ENCODE results near the gene SCTR.
A peak's percentile ranks its signal among the peaks of the same experiment; 100 is the strongest.

The SCTR gene

GRCh38 chr2:119433636-119434327 is 90.5 kb downstream of the SCTR start:
- Histone ChIP-seq H3K9me3 (ENCODE audit: control insufficient read depth in 5 of 5, low read length in 5 of 5) (no peaks in the 10 kb centered on the region), H3K36me3 (ENCODE audit: control insufficient read depth in 5 of 5, insufficient read depth in 5 of 5, low read length in 5 of 5) (peaks cover 0 to 30% (median 23%) of the 10 kb centered on the region in 5 donors), H3K4me1 (ENCODE audit: control insufficient read depth in 5 of 5, insufficient read depth in 5 of 5, low read length in 5 of 5) (peaks cover 10 to 86% (median 78%) of the 10 kb centered on the region in 5 donors), H3K27ac (ENCODE audit: low read depth, low read length) (peak overlapping the region; percentile 92), H3K4me3 (ENCODE audit: low read depth in 1 of 5, low read length in 5 of 5) (peak overlapping the region; percentile 74 to 93 (median 88)), H3K9ac (ENCODE audit: low read length in 5 of 5) (peak overlapping the region; percentile 35 to 88 (median 74)), H3K27me3 (ENCODE audit: control insufficient read depth in 5 of 5, insufficient read depth in 4 of 5, low read length in 5 of 5) (no peaks in the 10 kb centered on the region)

- H3K27ac ChIP-seq (ENCODE audit: low read depth, low read length), result peak overlapping the region; percentile 92
- H3K4me1 ChIP-seq (ENCODE audit: control insufficient read depth in 5 of 5, insufficient read depth in 5 of 5, low read length in 5 of 5), result peaks cover 12 to 90% (median 83%) of the 10 kb centered on the region in 5 donors
- peaks cover 0 to 23% (median 15%) of the 10 kb centered on the region in 5 donors for H3K36me3 ChIP-seq (ENCODE audit: control insufficient read depth in 5 of 5, insufficient read depth in 5 of 5, low read length in 5 of 5)
- peak overlapping the region; percentile 72 to 88 (median 75) for H3K9ac ChIP-seq (ENCODE audit: low read length in 5 of 5)
- H3K4me3 ChIP-seq (ENCODE audit: low read depth in 1 of 5, low read length in 5 of 5), result peak overlapping the region; percentile 74 to 93 (median 88)
- no peaks in the 10 kb centered on the region for H3K9me3 ChIP-seq (ENCODE audit: control insufficient read depth in 5 of 5, low read length in 5 of 5)
- no peaks in the 10 kb centered on the region for H3K27me3 ChIP-seq (ENCODE audit: control insufficient read depth in 5 of 5, insufficient read depth in 4 of 5, low read length in 5 of 5)
These were observed 91.3 kb downstream of the SCTR start for GRCh38 chr2:119432851-119433522.

- H3K27ac ChIP-seq (ENCODE audit: low read depth, low read length), result peak overlapping the region; percentile 92
- peaks cover 15 to 95% (median 88%) of the 10 kb centered on the region in 5 donors for H3K4me1 ChIP-seq (ENCODE audit: control insufficient read depth in 5 of 5, insufficient read depth in 5 of 5, low read length in 5 of 5)
- H3K27me3 ChIP-seq (ENCODE audit: control insufficient read depth in 5 of 5, insufficient read depth in 4 of 5, low read length in 5 of 5), result no peaks in the 10 kb centered on the region
- H3K36me3 ChIP-seq (ENCODE audit: control insufficient read depth in 5 of 5, insufficient read depth in 5 of 5, low read length in 5 of 5), result peaks cover 0 to 15% (median 8%) of the 10 kb centered on the region in 5 donors
- H3K4me3 ChIP-seq (ENCODE audit: low read depth in 1 of 5, low read length in 5 of 5), result peak overlapping the region; percentile 74 to 93 (median 88)
- H3K9ac ChIP-seq (ENCODE audit: low read length in 5 of 5), result peak overlapping the region; percentile 72 to 88 (median 75)
- no peaks in the 10 kb centered on the region for H3K9me3 ChIP-seq (ENCODE audit: control insufficient read depth in 5 of 5, low read length in 5 of 5)
These were observed 92.1 kb downstream of the SCTR start for GRCh38 chr2:119431976-119432850.

GRCh38 chr2:119431155-119431975 is 92.9 kb downstream of the SCTR start, which contains the start of gene TMEM37:
TSS of gene TMEM37 (plus strand) at chr2:119431854. CDS start at chr2:119431904, 50 bp downstream.
- peaks cover 0 to 6% (median 2%) of the 10 kb centered on the region in 5 donors for H3K36me3 ChIP-seq (ENCODE audit: control insufficient read depth in 5 of 5, insufficient read depth in 5 of 5, low read length in 5 of 5)
- no peaks in the 10 kb centered on the region for H3K27me3 ChIP-seq (ENCODE audit: control insufficient read depth in 5 of 5, insufficient read depth in 4 of 5, low read length in 5 of 5)
- H3K9me3 ChIP-seq (ENCODE audit: control insufficient read depth in 5 of 5, low read length in 5 of 5), result no peaks in the 10 kb centered on the region
- H3K27ac ChIP-seq (ENCODE audit: low read depth, low read length), result peak within 1 kb of the TSS; percentile 92
- peaks cover 20 to 97% (median 95%) of the 10 kb centered on the region in 5 donors for H3K4me1 ChIP-seq (ENCODE audit: control insufficient read depth in 5 of 5, insufficient read depth in 5 of 5, low read length in 5 of 5)
- peak within 1 kb of the TSS; percentile 74 to 88 (median 82) for H3K9ac ChIP-seq (ENCODE audit: low read length in 5 of 5)
- peak within 1 kb of the TSS; percentile 74 to 93 (median 88) for H3K4me3 ChIP-seq (ENCODE audit: low read depth in 1 of 5, low read length in 5 of 5)

- Histone ChIP-seq H3K9ac (ENCODE audit: low read length in 5 of 5) (peak overlapping the region in 4 of 5 donors; percentile 17 to 87 (median 46)), H3K4me3 (ENCODE audit: low read depth in 1 of 5, low read length in 5 of 5) (peak overlapping the region in 2 of 5 donors; percentile 14 to 31), H3K4me1 (ENCODE audit: control insufficient read depth in 5 of 5, insufficient read depth in 5 of 5, low read length in 5 of 5) (peaks cover 26 to 98% (median 95%) of the 10 kb centered on the region in 5 donors), H3K27ac (ENCODE audit: low read depth, low read length) (peak overlapping the region; percentile 91), H3K27me3 (ENCODE audit: control insufficient read depth in 5 of 5, insufficient read depth in 4 of 5, low read length in 5 of 5) (no peaks in the 10 kb centered on the region), H3K36me3 (ENCODE audit: control insufficient read depth in 5 of 5, insufficient read depth in 5 of 5, low read length in 5 of 5) (peaks cover 0 to 4% (median 0%) of the 10 kb centered on the region in 5 donors), H3K9me3 (ENCODE audit: control insufficient read depth in 5 of 5, low read length in 5 of 5) (no peaks in the 10 kb centered on the region)
These were observed 94.2 kb downstream of the SCTR start for GRCh38 chr2:119430023-119430498.

GRCh38 chr2:119429225-119429981 is 94.9 kb downstream of the SCTR start:
- H3K36me3 ChIP-seq (ENCODE audit: control insufficient read depth in 5 of 5, insufficient read depth in 5 of 5, low read length in 5 of 5), result no peaks in the 10 kb centered on the region
- H3K9me3 ChIP-seq (ENCODE audit: control insufficient read depth in 5 of 5, low read length in 5 of 5), result no peaks in the 10 kb centered on the region
- H3K9ac ChIP-seq (ENCODE audit: low read length in 5 of 5), result peak overlapping the region in 3 of 5 donors; percentile 41 to 87 (median 56)
- no peaks in the 10 kb centered on the region for H3K27me3 ChIP-seq (ENCODE audit: control insufficient read depth in 5 of 5, insufficient read depth in 4 of 5, low read length in 5 of 5)
- H3K4me1 ChIP-seq (ENCODE audit: control insufficient read depth in 5 of 5, insufficient read depth in 5 of 5, low read length in 5 of 5), result peaks cover 26 to 91% (median 89%) of the 10 kb centered on the region in 5 donors
- H3K27ac ChIP-seq (ENCODE audit: low read depth, low read length), result peak overlapping the region; percentile 91
- peak overlapping the region in 1 of 5 donors; percentile 14 for H3K4me3 ChIP-seq (ENCODE audit: low read depth in 1 of 5, low read length in 5 of 5)

GRCh38 chr2:119428488-119429224 is 95.6 kb downstream of the SCTR start:
- Histone ChIP-seq H3K27ac (ENCODE audit: low read depth, low read length) (peak overlapping the region; percentile 91), H3K27me3 (ENCODE audit: control insufficient read depth in 5 of 5, insufficient read depth in 4 of 5, low read length in 5 of 5) (no peaks in the 10 kb centered on the region), H3K36me3 (ENCODE audit: control insufficient read depth in 5 of 5, insufficient read depth in 5 of 5, low read length in 5 of 5) (no peaks in the 10 kb centered on the region), H3K4me3 (ENCODE audit: low read depth in 1 of 5, low read length in 5 of 5) (peak overlapping the region in 1 of 5 donors; percentile 6), H3K4me1 (ENCODE audit: control insufficient read depth in 5 of 5, insufficient read depth in 5 of 5, low read length in 5 of 5) (peaks cover 26 to 84% (median 81%) of the 10 kb centered on the region in 5 donors), H3K9ac (ENCODE audit: low read length in 5 of 5) (peak overlapping the region in 3 of 5 donors; percentile 41 to 57 (median 56)), H3K9me3 (ENCODE audit: control insufficient read depth in 5 of 5, low read length in 5 of 5) (no peaks in the 10 kb centered on the region)

- H3K9ac ChIP-seq (ENCODE audit: low read length in 5 of 5), result peak overlapping the region in 3 of 5 donors; percentile 11 to 36 (median 19)
- H3K4me1 ChIP-seq (ENCODE audit: control insufficient read depth in 5 of 5, insufficient read depth in 5 of 5, low read length in 5 of 5), result peaks cover 24 to 75% (median 72%) of the 10 kb centered on the region in 5 donors
- H3K4me3 ChIP-seq (ENCODE audit: low read depth in 1 of 5, low read length in 5 of 5), result no peak overlapping the region
- H3K27ac ChIP-seq (ENCODE audit: low read depth, low read length), result peak overlapping the region; percentile 91
- H3K36me3 ChIP-seq (ENCODE audit: control insufficient read depth in 5 of 5, insufficient read depth in 5 of 5, low read length in 5 of 5), result no peaks in the 10 kb centered on the region
- H3K27me3 ChIP-seq (ENCODE audit: control insufficient read depth in 5 of 5, insufficient read depth in 4 of 5, low read length in 5 of 5), result no peaks in the 10 kb centered on the region
- H3K9me3 ChIP-seq (ENCODE audit: control insufficient read depth in 5 of 5, low read length in 5 of 5), result no peaks in the 10 kb centered on the region
These were observed 96.5 kb downstream of the SCTR start for GRCh38 chr2:119427756-119428155.
